H1 (cell line): ENCODE measurements around the gene ECE2.

Experiments
- CHD1 ChIP-seq: IDR thresholded peaks from 2 replicates; pipeline ENCODE4 v1.6.1; 2012; ENCODE audit warnings: low read depth, low read length, improper control_type of control experiment
- EP300 ChIP-seq, 2 experiments: IDR thresholded peaks; 1 replicate in 1 of 2; 2 replicates in 1 of 2; pipeline ENCODE4 v1.6.1; 2011 to 2012; ENCODE audit warnings: low read depth in 2 of 2, low read length in 2 of 2, mild to moderate bottlenecking in 2 of 2, borderline replicate concordance in 1 of 2, inconsistent platforms in 1 of 2, moderate library complexity in 1 of 2
- JUND ChIP-seq: IDR thresholded peaks from 2 replicates; pipeline ENCODE4 v1.6.1; 2011; ENCODE audit warnings: mild to moderate bottlenecking, improper control_type of control experiment, low read length
- KDM1A ChIP-seq: fragments of 200-600, 300-600 bp; sonication (generic); IDR thresholded peaks from 2 replicates; pipeline ENCODE4 v1.7.1; 2016; ENCODE audit warnings: mild to moderate bottlenecking, low read length, borderline replicate concordance
- NRF1 ChIP-seq: IDR thresholded peaks from 2 replicates; pipeline ENCODE4 v1.6.1; 2011; ENCODE audit warnings: mild to moderate bottlenecking, low read depth, low read length, improper control_type of control experiment
- POLR2A ChIP-seq, 2 experiments: IDR thresholded peaks; 1 replicate in 1 of 2; 2 replicates in 1 of 2; pipeline ENCODE4 v1.6.1; 2011; ENCODE audit warnings: low read depth in 2 of 2, low read length in 2 of 2, mild to moderate bottlenecking in 2 of 2; ENCODE audit errors: control extremely low read depth in 1 of 2
- YY1 ChIP-seq: IDR thresholded peaks from 2 replicates; pipeline ENCODE4 v1.6.1; 2011; ENCODE audit warnings: low read depth, mild to moderate bottlenecking, low read length
- TF ChIP-seq, protein P1 (sequence below), 3 experiments: IDR thresholded peaks; 1 replicate in 2 of 3; 2 replicates in 1 of 3; pipeline versions ENCODE4 v1.5.1 to v1.6.1; 2011; ENCODE audit warnings: low read length in 3 of 3, mild to moderate bottlenecking in 3 of 3, inconsistent platforms in 2 of 3, low read depth in 1 of 3, moderate library complexity in 1 of 3; ENCODE audit not compliant: insufficient read depth in 1 of 3; ENCODE audit errors: control extremely low read depth in 1 of 3
- TF ChIP-seq, protein P2 (sequence below): IDR thresholded peaks from 2 replicates; pipeline ENCODE4 v1.6.1; 2012; ENCODE audit warnings: inconsistent platforms

DNA sequence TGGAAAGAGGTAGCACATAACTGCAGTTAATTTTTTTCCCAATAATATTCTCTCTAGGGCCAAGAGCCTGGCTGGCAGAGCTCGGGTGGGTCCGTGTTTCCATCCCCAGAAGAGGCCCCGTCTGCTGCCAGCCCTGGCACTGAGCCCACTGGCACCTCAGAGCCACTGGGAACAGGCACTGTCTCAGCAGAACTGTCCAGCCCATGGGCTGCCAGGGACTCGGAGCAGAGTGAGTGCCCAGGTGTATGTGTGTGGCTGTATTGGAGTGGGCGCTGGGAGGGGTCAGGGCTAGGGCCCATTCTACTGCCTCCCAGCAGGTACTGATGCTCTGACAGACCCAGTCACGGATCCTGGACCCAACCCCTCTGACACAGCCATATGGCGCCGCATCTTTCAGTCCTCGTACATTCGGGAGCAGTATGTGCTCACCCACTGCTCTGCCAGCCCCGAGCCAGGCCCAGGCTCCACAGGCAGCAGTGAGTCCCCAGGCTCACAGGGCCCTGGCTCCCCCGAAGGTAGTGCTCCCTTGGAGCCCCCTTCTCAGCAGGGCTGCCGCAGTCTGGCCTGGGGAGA lies 37.5 kb upstream of the ECE2 start:
- no peak for TF ChIP-seq POLR2A (IDR thresholded peaks at IDR 0.05; ENCODE audit: control extremely low read depth in 1 of 2, low read depth in 2 of 2, low read length in 2 of 2)
- TF ChIP-seq, protein P1, sequence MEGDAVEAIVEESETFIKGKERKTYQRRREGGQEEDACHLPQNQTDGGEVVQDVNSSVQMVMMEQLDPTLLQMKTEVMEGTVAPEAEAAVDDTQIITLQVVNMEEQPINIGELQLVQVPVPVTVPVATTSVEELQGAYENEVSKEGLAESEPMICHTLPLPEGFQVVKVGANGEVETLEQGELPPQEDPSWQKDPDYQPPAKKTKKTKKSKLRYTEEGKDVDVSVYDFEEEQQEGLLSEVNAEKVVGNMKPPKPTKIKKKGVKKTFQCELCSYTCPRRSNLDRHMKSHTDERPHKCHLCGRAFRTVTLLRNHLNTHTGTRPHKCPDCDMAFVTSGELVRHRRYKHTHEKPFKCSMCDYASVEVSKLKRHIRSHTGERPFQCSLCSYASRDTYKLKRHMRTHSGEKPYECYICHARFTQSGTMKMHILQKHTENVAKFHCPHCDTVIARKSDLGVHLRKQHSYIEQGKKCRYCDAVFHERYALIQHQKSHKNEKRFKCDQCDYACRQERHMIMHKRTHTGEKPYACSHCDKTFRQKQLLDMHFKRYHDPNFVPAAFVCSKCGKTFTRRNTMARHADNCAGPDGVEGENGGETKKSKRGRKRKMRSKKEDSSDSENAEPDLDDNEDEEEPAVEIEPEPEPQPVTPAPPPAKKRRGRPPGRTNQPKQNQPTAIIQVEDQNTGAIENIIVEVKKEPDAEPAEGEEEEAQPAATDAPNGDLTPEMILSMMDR (IDR thresholded peaks at IDR 0.05; ENCODE audit: control extremely low read depth in 1 of 3, insufficient read depth in 1 of 3, low read depth in 1 of 3, low read length in 3 of 3): no peak
- TF ChIP-seq KDM1A: no peak
- TF ChIP-seq, protein P2, sequence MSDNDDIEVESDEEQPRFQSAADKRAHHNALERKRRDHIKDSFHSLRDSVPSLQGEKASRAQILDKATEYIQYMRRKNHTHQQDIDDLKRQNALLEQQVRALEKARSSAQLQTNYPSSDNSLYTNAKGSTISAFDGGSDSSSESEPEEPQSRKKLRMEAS: no peak
- TF ChIP-seq JUND: no peak
- no peak for TF ChIP-seq EP300 (IDR thresholded peaks at IDR 0.05; ENCODE audit: borderline replicate concordance in 1 of 2, low read depth in 2 of 2, low read length in 2 of 2)
- no peak for TF ChIP-seq YY1
- no peak for TF ChIP-seq NRF1
- TF ChIP-seq CHD1: no peak
